ENCODE data around the gene ABCC6. TPM values are rescaled to one million over a fixed set of nuclear protein-coding genes. Genes with fewer than 3 reads are reported as not detected.
"Not testable (repeated sequence)": the region's sequence is repeated elsewhere in the genome, so short reads cannot be mapped to it uniquely, and the experiment has no call there.

The ABCC6 gene
- total and polyA plus RNA-seq, 2 of the 13 experiments (the other 11 are each of a cell fraction or from before 2014, with no cell fraction given): 82.4 to 105 TPM

DNA sequence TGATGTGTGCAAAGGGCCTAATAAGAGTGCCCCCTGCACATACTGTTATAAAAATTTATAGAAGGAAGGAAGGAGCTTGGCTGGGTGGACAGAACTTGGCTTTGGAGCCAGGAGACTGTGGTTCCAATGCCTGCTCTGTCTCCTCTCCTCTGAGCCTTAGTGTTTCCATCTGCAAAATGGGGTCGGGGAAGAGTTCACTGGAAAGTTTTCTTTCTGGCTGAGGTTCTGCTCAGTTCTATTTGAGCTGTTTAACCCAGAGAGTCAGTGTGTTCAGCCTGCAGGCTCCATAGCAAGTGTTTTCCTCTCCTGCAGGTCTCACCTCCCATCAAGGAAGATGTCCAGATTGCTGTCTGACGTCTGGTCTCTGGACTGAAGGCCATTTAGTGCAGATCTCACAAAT lies 17.4 kb downstream of the ABCC6 start:
- peaks cover 30% of the 10 kb centered on the region for H3K4me1 ChIP-seq (ENCODE audit: insufficient read depth, low read length)
- DNase-seq (ENCODE audit: low spot score); H3K79me2 ChIP-seq (ENCODE audit: insufficient read depth, low read length); in situ Hi-C loops (cut with HindIII; ENCODE audit: extremely low pct_ligation_motif_present, low pct_unique_long_range_greater_than_20kb); H4K20me1 ChIP-seq (ENCODE audit: insufficient read depth, low read length); H3K27me3 ChIP-seq (ENCODE audit: control insufficient read depth in 1 of 2, insufficient read depth in 2 of 2, low read length in 2 of 2); H3K4me3 ChIP-seq (replicated peaks in 1 of 3; ENCODE audit: insufficient read depth in 1 of 3, low read depth in 2 of 3, low read length in 3 of 3); CTCF ChIA-PET (ENCODE audit: low intra/inter-chr PET ratio, low total read pairs); intact Hi-C loops (cut with micrococcal nuclease; ENCODE audit: unreplicated experiment); H3K9ac ChIP-seq (ENCODE audit: insufficient read depth, low read depth, low read length); POLR2A ChIA-PET; FAIRE-seq; H2AFZ ChIP-seq (ENCODE audit: low read length); ATAC-seq; BruUV-seq (replicated peaks); H3K4me2 ChIP-seq (ENCODE audit: low read depth, low read length); H3K9me3 ChIP-seq (ENCODE audit: low read length): not testable (repeated sequence)
- TF ChIP-seq ZNF629 (CRISPR knock-in tag; conservative IDR thresholded peaks at IDR 0.05) (peak; percentile 88), CHD4 (IDR thresholded peaks at IDR 0.05; ENCODE audit: borderline replicate concordance, low read length) (peak; percentile 75; the same call in 1 of the 2 replicates), PAXIP1 (CRISPR knock-in tag; conservative IDR thresholded peaks at IDR 0.05) (0 out of 2 replicates have a peak, but pooled peaks have one; percentile 3), ZMYM3 (CRISPR knock-in tag; IDR thresholded peaks at IDR 0.05) (peak; percentile 51; the same call in 1 of the 2 replicates), ADNP (CRISPR knock-in tag; IDR thresholded peaks at IDR 0.05) (peak; percentile 18; the same call in 1 of the 2 replicates)
- WGBS (ENCODE audit: low lambda C conversion rate): 88% methylated on average over 2 of the region's 2 CpGs
- H3K36me3 ChIP-seq (replicated peaks in 1 of 2; ENCODE audit: control insufficient read depth in 1 of 2, insufficient read depth in 2 of 2, low read length in 2 of 2): peaks cover 10 to 25% of the 10 kb centered on the region in 2 experiments; a peak in 4 of 5 replicates
- peak overlapping the region; percentile 91 for H3K27ac ChIP-seq (ENCODE audit: extremely low read length, insufficient read depth, low read length)

DNA sequence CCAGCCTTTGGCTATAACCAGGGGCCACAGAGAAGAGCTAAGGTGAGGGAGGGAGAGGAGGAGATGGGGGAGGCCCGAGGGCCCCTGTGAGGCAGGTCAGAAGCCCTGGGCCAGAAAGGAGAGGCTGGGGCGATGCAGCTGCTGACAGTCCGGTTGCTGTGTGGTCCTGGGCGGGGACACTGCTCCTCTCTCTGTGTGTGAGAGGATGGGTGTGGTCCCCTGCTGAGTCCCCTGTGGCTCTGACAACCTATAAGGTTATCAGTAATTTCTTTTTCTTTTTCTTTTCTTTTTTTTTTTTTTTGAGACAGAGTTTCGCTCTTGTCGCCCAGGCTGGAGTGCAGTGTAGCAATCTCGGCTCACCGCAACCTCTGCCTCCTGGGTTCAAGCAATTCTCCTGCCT lies 18.7 kb downstream of the ABCC6 start:
- H3K4me3 ChIP-seq (replicated peaks in 1 of 3; ENCODE audit: insufficient read depth in 1 of 3, low read depth in 2 of 3, low read length in 3 of 3); DNase-seq (ENCODE audit: low spot score); intact Hi-C loops (cut with micrococcal nuclease; ENCODE audit: unreplicated experiment); H3K27ac ChIP-seq (ENCODE audit: extremely low read length, insufficient read depth, low read length); CTCF ChIA-PET (ENCODE audit: low intra/inter-chr PET ratio, low total read pairs); H3K27me3 ChIP-seq (ENCODE audit: control insufficient read depth in 1 of 2, insufficient read depth in 2 of 2, low read length in 2 of 2); H3K79me2 ChIP-seq (ENCODE audit: insufficient read depth, low read length); H3K9me3 ChIP-seq (ENCODE audit: low read length); ATAC-seq; FAIRE-seq; H3K9ac ChIP-seq (ENCODE audit: insufficient read depth, low read depth, low read length); POLR2A ChIA-PET; BruUV-seq (replicated peaks); H3K4me2 ChIP-seq (ENCODE audit: low read depth, low read length); in situ Hi-C loops (cut with HindIII; ENCODE audit: extremely low pct_ligation_motif_present, low pct_unique_long_range_greater_than_20kb); H2AFZ ChIP-seq (ENCODE audit: low read length); H4K20me1 ChIP-seq (ENCODE audit: insufficient read depth, low read length): not testable (repeated sequence)
- Histone ChIP-seq H3K36me3 (replicated peaks in 1 of 2; ENCODE audit: control insufficient read depth in 1 of 2, insufficient read depth in 2 of 2, low read length in 2 of 2) (peaks cover 12 to 29% of the 10 kb centered on the region in 2 experiments; a peak in 4 of 5 replicates), H3K4me1 (ENCODE audit: insufficient read depth, low read length) (peaks cover 30% of the 10 kb centered on the region)
- 97% methylated on average over 8 of the region's 8 CpGs for WGBS (ENCODE audit: low lambda C conversion rate)

DNA sequence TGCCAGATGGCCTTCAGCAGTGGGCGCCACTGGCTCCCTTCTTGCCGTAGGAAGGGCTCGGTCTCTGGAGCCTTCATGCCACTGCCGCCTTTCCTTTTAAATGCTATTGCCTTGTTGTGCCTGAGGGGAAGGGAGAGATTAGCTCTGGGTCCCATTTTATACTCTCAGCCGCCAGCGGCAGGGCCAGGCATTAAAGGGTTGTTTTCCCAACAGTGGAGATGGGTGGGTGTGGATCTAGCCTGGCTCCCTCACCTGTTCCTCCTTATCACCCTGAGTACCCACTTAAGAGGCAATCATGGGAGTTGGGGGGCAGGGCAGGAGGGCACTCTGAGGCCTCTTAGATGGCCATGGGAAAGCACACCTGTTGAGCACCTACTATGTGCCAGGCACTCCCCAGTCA lies 19.8 kb downstream of the ABCC6 start:
- ATAC-seq; H3K9me3 ChIP-seq (ENCODE audit: low read length); H3K27ac ChIP-seq (ENCODE audit: extremely low read length, insufficient read depth, low read length); DNase-seq (ENCODE audit: low spot score); H3K4me2 ChIP-seq (ENCODE audit: low read depth, low read length); H3K27me3 ChIP-seq (ENCODE audit: control insufficient read depth in 1 of 2, insufficient read depth in 2 of 2, low read length in 2 of 2); intact Hi-C loops (cut with micrococcal nuclease; ENCODE audit: unreplicated experiment); POLR2A ChIA-PET; BruUV-seq (replicated peaks); H3K9ac ChIP-seq (ENCODE audit: insufficient read depth, low read depth, low read length); H3K4me3 ChIP-seq (replicated peaks in 1 of 3; ENCODE audit: insufficient read depth in 1 of 3, low read depth in 2 of 3, low read length in 3 of 3); H3K79me2 ChIP-seq (ENCODE audit: insufficient read depth, low read length); H2AFZ ChIP-seq (ENCODE audit: low read length); FAIRE-seq; in situ Hi-C loops (cut with HindIII; ENCODE audit: extremely low pct_ligation_motif_present, low pct_unique_long_range_greater_than_20kb); CTCF ChIA-PET (ENCODE audit: low intra/inter-chr PET ratio, low total read pairs); H4K20me1 ChIP-seq (ENCODE audit: insufficient read depth, low read length): not testable (repeated sequence)
- WGBS (ENCODE audit: low lambda C conversion rate): 99% methylated on average over 6 of the region's 6 CpGs
- Histone ChIP-seq H3K4me1 (ENCODE audit: insufficient read depth, low read length) (peaks cover 29% of the 10 kb centered on the region), H3K36me3 (replicated peaks in 1 of 2; ENCODE audit: control insufficient read depth in 1 of 2, insufficient read depth in 2 of 2, low read length in 2 of 2) (peaks cover 15 to 31% of the 10 kb centered on the region in 2 experiments)

Data from HepG2 (cell line).